HG03432 (cell line): ENCODE measurements around the gene KRTAP10-12.

Experiments
- ATAC-seq: cut with Tn5 transposase; IDR thresholded peaks from one replicate; pipeline ENCODE4 v1.9.1; 2021; ENCODE audit warnings: mild to moderate bottlenecking, moderate library complexity; ENCODE audit not compliant: unreplicated experiment

Gene KRTAP10-12

GRCh38 chr21:44710756-44711326 is 13.9 kb downstream of the KRTAP10-12 start:
- no peak for ATAC-seq

GRCh38 chr21:44711327-44712202 is 14.6 kb downstream of the KRTAP10-12 start, which contains the start of gene TSPEAR:
TSS of gene TSPEAR (minus strand) at chr21:44711572. CDS start at chr21:44711514, 58 bp downstream.
- no peak for ATAC-seq

- ATAC-seq: no peak
Observed at GRCh38 chr21:44712203-44713028, 15.4 kb downstream of the KRTAP10-12 start.

DNA sequence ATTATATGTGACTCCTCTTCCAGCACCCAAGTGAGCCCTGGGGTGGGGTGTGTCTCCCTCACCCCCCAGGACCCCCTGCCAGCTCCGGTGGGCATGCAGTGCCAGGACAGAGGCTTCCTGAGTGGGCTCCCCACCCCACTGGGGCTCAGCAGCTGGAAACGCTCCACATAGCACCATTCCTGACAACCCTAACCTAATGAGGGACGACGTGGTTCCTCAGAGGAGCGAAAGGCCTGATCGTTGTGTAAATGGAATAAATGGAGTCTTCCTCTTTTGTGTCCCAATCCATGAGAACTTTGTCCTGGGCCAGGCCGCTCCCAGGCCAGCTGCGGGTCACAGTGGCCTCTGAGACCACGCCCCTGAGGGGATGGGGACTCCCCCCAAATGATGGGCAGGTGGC is 16.2 kb downstream of the KRTAP10-12 start:
- no peak for ATAC-seq

DNA sequence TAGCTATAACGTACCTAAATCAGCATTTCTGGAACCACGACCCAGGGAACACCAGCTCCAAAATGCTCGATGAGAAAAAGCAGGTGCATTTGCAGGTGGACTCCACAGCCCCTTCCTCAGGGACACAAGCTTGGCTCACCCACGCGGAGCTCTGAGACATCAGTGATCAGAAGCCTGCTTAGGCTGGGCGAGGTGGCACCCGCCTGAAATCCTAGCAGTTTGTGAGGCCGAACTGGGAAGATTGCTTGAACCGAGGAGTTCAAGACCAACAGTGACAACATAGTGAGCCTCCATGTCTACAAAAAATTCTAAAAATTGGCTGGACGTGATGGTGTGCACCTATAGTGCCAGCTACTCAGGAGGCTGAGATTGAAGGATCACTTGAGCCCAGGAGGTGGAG is 16.9 kb downstream of the KRTAP10-12 start:
- no peak for ATAC-seq

GRCh38 chr21:44714905-44715304 is 17.9 kb downstream of the KRTAP10-12 start:
- no peak for ATAC-seq

- no peak for ATAC-seq
Observed at GRCh38 chr21:44716984-44717383, 20.0 kb downstream of the KRTAP10-12 start.

GRCh38 chr21:44718093-44718492 is 21.1 kb downstream of the KRTAP10-12 start:
- no peak for ATAC-seq

GRCh38 chr21:44718571-44718970 is 21.6 kb downstream of the KRTAP10-12 start:
- no peak for ATAC-seq

GRCh38 chr21:44720170-44720569 is 23.2 kb downstream of the KRTAP10-12 start:
- no peak for ATAC-seq

GRCh38 chr21:44722731-44723130 is 25.8 kb downstream of the KRTAP10-12 start:
- ATAC-seq: no peak

DNA sequence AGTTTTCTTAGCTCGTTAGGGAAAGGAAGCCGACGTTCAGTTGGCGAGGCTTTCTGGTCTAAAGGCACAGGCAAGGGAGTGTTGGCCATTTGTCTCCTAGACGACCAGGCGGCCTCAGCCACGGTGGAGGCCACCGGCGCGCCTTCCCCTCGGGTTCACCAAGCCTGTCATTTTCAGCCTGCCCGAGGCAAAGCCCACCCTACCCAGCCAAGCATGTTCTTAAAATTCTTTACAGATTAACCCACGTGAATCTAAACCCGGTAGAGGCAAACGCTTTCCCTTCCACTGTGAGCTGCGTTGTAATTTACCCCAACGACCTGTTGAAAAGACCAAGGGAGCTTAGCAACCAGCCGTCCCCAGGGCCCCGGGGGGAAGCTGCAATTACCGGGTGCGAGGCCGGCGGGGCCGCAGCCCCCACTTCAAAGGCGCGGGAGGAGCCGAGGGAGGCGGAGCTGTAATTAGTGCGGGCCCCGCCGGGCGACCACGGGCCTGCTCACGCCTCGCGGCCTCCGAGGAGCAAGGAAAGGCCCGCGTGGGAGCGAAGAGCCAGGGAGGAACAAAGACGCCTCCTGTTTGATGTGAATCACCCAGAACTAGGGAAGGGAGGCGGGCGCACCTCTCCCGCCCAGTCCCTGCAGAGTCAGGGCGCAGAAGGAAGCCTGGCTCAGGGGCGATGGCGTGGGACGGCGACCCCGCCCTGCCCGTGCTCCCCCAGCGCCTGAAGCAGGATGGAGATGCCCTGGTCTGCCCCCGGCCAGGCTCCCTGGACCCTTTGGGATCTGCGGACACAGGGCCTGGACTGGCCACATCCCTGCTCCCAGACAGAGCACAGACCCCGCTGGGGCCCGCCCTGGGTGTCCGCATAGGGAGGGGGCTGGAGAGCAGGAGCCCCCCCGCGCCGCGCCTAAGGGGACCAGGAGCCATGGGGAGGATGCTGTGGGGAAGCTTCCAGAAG is 26.5 kb downstream of the KRTAP10-12 start:
- no peak for ATAC-seq

GRCh38 chr21:44724196-44724595 is 27.2 kb downstream of the KRTAP10-12 start:
- no peak for ATAC-seq

GRCh38 chr21:44724926-44725325 is 28.0 kb downstream of the KRTAP10-12 start:
- ATAC-seq: no peak

GRCh38 chr21:44726826-44727225 is 29.9 kb downstream of the KRTAP10-12 start:
- ATAC-seq: no peak

DNA sequence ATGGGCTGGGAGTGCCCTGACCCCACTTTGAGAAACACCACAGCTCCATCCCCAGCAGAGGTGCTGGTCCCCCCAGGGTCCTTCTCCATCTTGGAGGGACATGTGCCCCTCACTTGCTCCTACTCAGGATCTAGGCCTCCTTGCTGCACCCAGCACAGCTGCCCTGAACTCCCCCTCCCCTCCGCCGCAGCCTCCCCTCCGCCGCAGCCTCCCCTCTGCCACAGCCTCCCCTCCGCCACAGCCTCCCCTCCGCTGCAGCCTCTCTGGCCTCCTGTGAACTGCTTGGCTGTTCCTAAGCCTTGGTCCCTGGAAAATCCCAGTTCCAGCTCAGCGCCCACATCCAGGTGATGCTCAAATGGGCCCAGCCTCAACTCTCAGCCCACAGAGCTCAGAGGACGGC is 30.3 kb downstream of the KRTAP10-12 start:
- ATAC-seq: no peak

DNA sequence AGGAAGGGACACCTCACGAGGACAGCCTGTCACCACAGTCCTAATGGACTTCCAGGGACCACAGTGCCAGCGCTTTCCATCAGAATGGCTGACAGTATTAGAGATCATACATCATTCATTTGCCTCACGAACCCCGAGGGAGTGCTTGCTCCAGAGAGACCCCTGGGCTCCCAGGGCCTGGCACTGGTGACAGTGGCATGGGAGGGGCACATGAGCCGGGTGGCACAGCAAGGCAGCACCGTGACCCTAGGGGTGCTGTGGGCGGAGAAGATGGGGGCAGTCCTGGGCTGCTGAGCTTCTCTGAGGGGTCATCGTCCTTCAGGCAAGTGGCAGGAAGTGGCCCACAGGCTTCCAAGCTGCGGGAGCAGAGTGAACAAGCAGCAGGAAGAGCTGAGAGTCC is 30.8 kb downstream of the KRTAP10-12 start:
- no peak for ATAC-seq

- no peak for ATAC-seq
Observed at GRCh38 chr21:44728716-44729115, 31.7 kb downstream of the KRTAP10-12 start.

DNA sequence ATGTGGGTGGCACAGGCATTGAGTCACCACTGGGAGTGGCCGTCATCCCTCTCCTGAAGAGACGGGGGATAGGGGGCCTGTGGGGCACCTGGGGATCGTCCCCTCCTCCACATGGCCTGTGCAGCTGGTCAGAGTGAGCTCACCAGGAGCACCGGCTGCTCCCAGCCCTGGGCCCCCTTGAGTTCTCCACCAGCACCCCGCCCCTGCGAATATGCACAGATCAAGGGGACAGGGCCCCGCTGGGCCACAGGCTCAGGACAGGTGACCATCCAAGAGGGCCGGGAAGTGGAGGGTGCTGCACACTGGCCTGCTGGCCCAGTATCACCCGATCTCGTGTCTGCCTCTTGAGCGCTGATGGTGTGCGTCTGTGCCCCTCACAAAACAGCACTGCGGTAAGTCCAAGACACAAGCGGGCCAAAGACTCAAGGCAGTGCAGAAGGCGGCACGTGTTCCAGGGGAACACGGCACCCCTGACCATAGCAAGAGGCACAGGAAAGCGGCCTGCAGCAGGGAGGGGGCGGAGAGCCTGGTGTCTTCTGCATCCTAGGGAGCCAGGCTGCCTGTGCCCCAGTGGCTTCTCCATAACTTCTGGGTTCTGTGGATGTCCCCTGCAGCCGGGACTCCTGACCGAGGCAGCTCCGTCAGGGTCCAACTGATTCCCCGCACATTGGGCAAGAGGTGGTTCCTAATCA is 32.5 kb downstream of the KRTAP10-12 start:
- ATAC-seq: no peak

DNA sequence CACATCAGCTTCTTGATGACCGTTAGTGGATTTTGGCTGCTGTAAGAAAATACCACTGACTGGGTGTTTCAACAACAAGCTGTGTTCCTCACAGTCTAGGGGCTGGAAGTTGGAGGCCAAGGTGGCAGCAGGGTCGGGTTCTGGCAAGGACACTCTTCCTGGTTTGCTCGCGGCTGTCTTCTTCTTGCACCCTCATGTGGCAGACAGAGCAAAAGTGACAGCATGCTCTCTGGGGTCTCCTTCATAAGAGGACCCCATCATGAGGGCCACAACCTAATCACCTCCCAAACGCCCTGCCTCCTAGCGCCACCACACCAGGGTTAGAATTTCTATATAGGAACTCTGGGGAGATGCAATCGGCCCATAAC is 33.0 kb downstream of the KRTAP10-12 start:
- no peak for ATAC-seq
